SK-N-SH treated with all-trans-retinoic acid at 6 μM for 48 hours (cell line): ENCODE data around the gene RGS7.

ENCODE experiments used
- ATAC-seq: fragments of 200-7000 bp; cut with Tn5 transposase; 3 replicates; pipeline ENCODE4 v1.9.1; 2020; ENCODE audit warnings: mild to moderate bottlenecking, moderate library complexity
- ARNTL ChIP-seq: fragments of 450-650 bp; formaldehyde crosslinking; IDR thresholded peaks from 2 replicates; pipeline ENCODE4 v1.5.0; 2020; ENCODE audit warnings: low read depth, mild to moderate bottlenecking, moderate library complexity, borderline replicate concordance
- BACH2 ChIP-seq: fragments of 250-450 bp; sonication (Bioruptor Pico); IDR thresholded peaks from 2 replicates; pipeline ENCODE4 v1.9.0; 2021; ENCODE audit warnings: mild to moderate bottlenecking, borderline replicate concordance
- CSDC2 ChIP-seq: fragments of 250-450 bp; sonication (Bioruptor Pico); IDR thresholded peaks from 2 replicates; pipeline ENCODE4 v1.5.0; 2020; ENCODE audit warnings: mild to moderate bottlenecking, moderate library complexity
- CSRNP3 ChIP-seq: fragments of 250-450 bp; sonication (Bioruptor Pico); IDR thresholded peaks from 2 replicates; pipeline ENCODE4 v1.5.1; 2021; ENCODE audit warnings: mild to moderate bottlenecking, moderate library complexity
- ESRRG ChIP-seq: fragments of 250-450 bp; sonication (Bioruptor Pico); IDR thresholded peaks from 2 replicates; pipeline ENCODE4 v1.6.1; 2021; ENCODE audit warnings: mild to moderate bottlenecking
- GLIS3 ChIP-seq: fragments of 250-450 bp; sonication (Bioruptor Pico); IDR thresholded peaks from 2 replicates; pipeline ENCODE4 v1.5.0; 2020; ENCODE audit warnings: mild to moderate bottlenecking, moderate library complexity
- ISL1 ChIP-seq: fragments of 250-450 bp; sonication (Bioruptor Pico); IDR thresholded peaks from 2 replicates; pipeline ENCODE4 v2.1.2; 2022; ENCODE audit warnings: mild to moderate bottlenecking, moderate library complexity
- OSR1 ChIP-seq: fragments of 250-450 bp; sonication (Bioruptor Pico); IDR thresholded peaks from 2 replicates; pipeline ENCODE4 v1.8.0; 2022; ENCODE audit warnings: moderate library complexity, mild to moderate bottlenecking, inconsistent platforms
- POU6F1 ChIP-seq: fragments of 250-450 bp; sonication (Bioruptor Pico); IDR thresholded peaks from 2 replicates; pipeline ENCODE4 v1.8.0; 2021; ENCODE audit warnings: low read depth, mild to moderate bottlenecking, moderate library complexity, borderline replicate concordance
- PPARA ChIP-seq: fragments of 250-450 bp; sonication (Bioruptor Pico); IDR thresholded peaks from 2 replicates; pipeline ENCODE4 v1.5.0; 2020; ENCODE audit warnings: mild to moderate bottlenecking, borderline replicate concordance
- RARB ChIP-seq: fragments of 250-450 bp; sonication (Bioruptor Pico); IDR thresholded peaks from 2 replicates; pipeline ENCODE4 v1.8.0; 2021; ENCODE audit warnings: mild to moderate bottlenecking, moderate library complexity
- SNAI2 ChIP-seq: fragments of 250-450 bp; sonication (Bioruptor Pico); IDR thresholded peaks from 2 replicates; pipeline ENCODE4 v1.5.0; 2020; ENCODE audit warnings: mild to moderate bottlenecking, moderate library complexity
- TOX ChIP-seq: fragments of 250-450 bp; sonication (Bioruptor Pico); IDR thresholded peaks from 2 replicates; pipeline ENCODE4 v1.8.0; 2021; ENCODE audit warnings: mild to moderate bottlenecking, moderate library complexity, borderline replicate concordance
- TSHZ2 ChIP-seq: fragments of 250-450 bp; sonication (Bioruptor Pico); IDR thresholded peaks from 2 replicates; pipeline ENCODE4 v1.5.0; 2020; ENCODE audit warnings: mild to moderate bottlenecking, moderate library complexity
- ZC3H10 ChIP-seq: fragments of 250-450 bp; sonication (Bioruptor Pico); IDR thresholded peaks from 2 replicates; pipeline ENCODE4 v1.5.1; 2021; ENCODE audit warnings: mild to moderate bottlenecking, moderate library complexity
- ZFP3 ChIP-seq: fragments of 250-450 bp; sonication (Bioruptor Pico); IDR thresholded peaks from 2 replicates; pipeline ENCODE4 v1.5.0; 2020; ENCODE audit warnings: mild to moderate bottlenecking, moderate library complexity
- ZFP30 ChIP-seq: fragments of 450-650 bp; formaldehyde crosslinking; IDR thresholded peaks from 2 replicates; pipeline ENCODE4 v1.5.0; 2022; ENCODE audit warnings: mild to moderate bottlenecking, moderate library complexity
- ZNF8 ChIP-seq: fragments of 450-650 bp; formaldehyde crosslinking; IDR thresholded peaks from 2 replicates; pipeline ENCODE4 v1.5.0; 2020; ENCODE audit warnings: mild to moderate bottlenecking, moderate library complexity
- TF ChIP-seq, protein P1 (sequence below): fragments of 250-450 bp; sonication (Bioruptor Pico); IDR thresholded peaks from 2 replicates; pipeline ENCODE4 v1.8.0; 2020; ENCODE audit warnings: mild to moderate bottlenecking, moderate library complexity, borderline replicate concordance

RGS7 gene

GRCh38 chr1:241202401-241202800 lies 154.6 kb downstream of the RGS7 start:
- TF ChIP-seq CSRNP3 (CRISPR knock-in tag), result no peak
- no peak for TF ChIP-seq ARNTL (CRISPR knock-in tag)
- TF ChIP-seq PPARA, result no peak
- no peak for TF ChIP-seq ZFP30 (CRISPR knock-in tag)
- TF ChIP-seq RARB (CRISPR knock-in tag), result no peak
- TF ChIP-seq POU6F1 (CRISPR knock-in tag), result no peak
- TF ChIP-seq BACH2, result no peak
- TF ChIP-seq, protein P1, sequence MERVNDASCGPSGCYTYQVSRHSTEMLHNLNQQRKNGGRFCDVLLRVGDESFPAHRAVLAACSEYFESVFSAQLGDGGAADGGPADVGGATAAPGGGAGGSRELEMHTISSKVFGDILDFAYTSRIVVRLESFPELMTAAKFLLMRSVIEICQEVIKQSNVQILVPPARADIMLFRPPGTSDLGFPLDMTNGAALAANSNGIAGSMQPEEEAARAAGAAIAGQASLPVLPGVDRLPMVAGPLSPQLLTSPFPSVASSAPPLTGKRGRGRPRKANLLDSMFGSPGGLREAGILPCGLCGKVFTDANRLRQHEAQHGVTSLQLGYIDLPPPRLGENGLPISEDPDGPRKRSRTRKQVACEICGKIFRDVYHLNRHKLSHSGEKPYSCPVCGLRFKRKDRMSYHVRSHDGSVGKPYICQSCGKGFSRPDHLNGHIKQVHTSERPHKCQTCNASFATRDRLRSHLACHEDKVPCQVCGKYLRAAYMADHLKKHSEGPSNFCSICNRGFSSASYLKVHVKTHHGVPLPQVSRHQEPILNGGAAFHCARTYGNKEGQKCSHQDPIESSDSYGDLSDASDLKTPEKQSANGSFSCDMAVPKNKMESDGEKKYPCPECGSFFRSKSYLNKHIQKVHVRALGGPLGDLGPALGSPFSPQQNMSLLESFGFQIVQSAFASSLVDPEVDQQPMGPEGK (CRISPR knock-in tag), result no peak
- TF ChIP-seq, all 23 proteins: peak for 0
- no peak for ATAC-seq

- ATAC-seq, result no peak
- no peak for TF ChIP-seq TOX (CRISPR knock-in tag)
- no peak for TF ChIP-seq RARB (CRISPR knock-in tag)
- no peak for TF ChIP-seq BACH2
- no peak for TF ChIP-seq PPARA
- TF ChIP-seq, all 23 proteins: peak for 0
Measured at GRCh38 chr1:241186716-241187115, 170.3 kb downstream of the RGS7 start.

- TF ChIP-seq ZNF8 (no peak), ESRRG (CRISPR knock-in tag) (no peak), TOX (CRISPR knock-in tag) (no peak), TSHZ2 (CRISPR knock-in tag) (no peak), CSDC2 (CRISPR knock-in tag) (no peak)
- TF ChIP-seq, all 23 proteins: peak for 0
Measured at GRCh38 chr1:241181971-241182370, 175.0 kb downstream of the RGS7 start.

DNA sequence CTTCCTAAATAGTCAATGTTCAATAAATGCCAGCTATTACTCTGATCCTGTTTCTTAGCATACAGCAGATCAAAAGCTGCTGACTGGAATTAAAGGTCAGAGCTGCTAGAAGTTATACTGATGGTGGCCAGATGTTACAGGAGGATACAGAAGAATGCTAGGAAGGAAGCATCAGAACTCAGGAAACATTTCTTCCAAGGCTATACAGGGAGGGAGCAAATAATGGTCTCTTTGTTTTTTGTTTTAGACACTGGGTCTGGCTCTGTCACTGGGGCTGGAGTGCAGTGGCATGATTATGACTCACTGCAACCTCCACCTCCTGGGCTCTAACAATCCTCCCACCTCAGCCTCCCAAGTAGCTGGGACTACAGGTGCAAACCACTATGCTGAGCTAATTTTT lies 175.5 kb downstream of the RGS7 start:
- no peak for TF ChIP-seq OSR1
- TF ChIP-seq ZFP3, result no peak
- TF ChIP-seq ARNTL (CRISPR knock-in tag), result no peak
- TF ChIP-seq ISL1 (CRISPR knock-in tag), result no peak
- TF ChIP-seq SNAI2 (CRISPR knock-in tag), result no peak
- no peak for TF ChIP-seq PPARA
- no peak for TF ChIP-seq CSDC2 (CRISPR knock-in tag)
- TF ChIP-seq GLIS3, result no peak
- no peak for TF ChIP-seq TOX (CRISPR knock-in tag)
- TF ChIP-seq ESRRG (CRISPR knock-in tag), result no peak
- TF ChIP-seq POU6F1 (CRISPR knock-in tag), result no peak
- no peak for TF ChIP-seq ZC3H10 (CRISPR knock-in tag)
- TF ChIP-seq BACH2, result no peak

More at GRCh38 chr1:241181971-241182370, 175.0 kb downstream of the RGS7 start:
- ATAC-seq, result no peak

More for the DNA sequence above, 175.5 kb downstream of the RGS7 start:
- no peak for ATAC-seq
